SK-N-MC (cell line): ENCODE data around the gene GSK3B.

Source experiments
- EZH2 ChIP-seq: fragments of 200-600 bp; sonication (generic); IDR thresholded peaks from one replicate; pipeline ENCODE4 v1.6.1; 2017; ENCODE audit warnings: antibody characterized with exemption
- FOXP2 ChIP-seq: optimal IDR thresholded peaks from 2 replicates; pipeline ENCODE3; 2011; ENCODE audit warnings: mild to moderate bottlenecking, moderate library complexity; ENCODE audit not compliant: insufficient read depth; ENCODE audit errors: extremely low read length, control extremely low read depth
- POLR2AphosphoS5 ChIP-seq: IDR thresholded peaks from 2 replicates; pipeline ENCODE4 v1.6.1; 2012; ENCODE audit warnings: mild to moderate bottlenecking, low read depth, low read length, borderline replicate concordance

- TF ChIP-seq POLR2AphosphoS5, result no peak
- TF ChIP-seq EZH2, result no peak
- TF ChIP-seq FOXP2, result no peak
These were observed 220.6 kb downstream of the GSK3B start for GRCh38 chr3:119873646-119874045.
